ENCODE measurements around the gene NSUN6.
"Not testable (repeated sequence)": the region's sequence is repeated elsewhere in the genome, so short reads cannot be mapped to it uniquely, and the experiment has no call there.

The NSUN6 gene

DNA sequence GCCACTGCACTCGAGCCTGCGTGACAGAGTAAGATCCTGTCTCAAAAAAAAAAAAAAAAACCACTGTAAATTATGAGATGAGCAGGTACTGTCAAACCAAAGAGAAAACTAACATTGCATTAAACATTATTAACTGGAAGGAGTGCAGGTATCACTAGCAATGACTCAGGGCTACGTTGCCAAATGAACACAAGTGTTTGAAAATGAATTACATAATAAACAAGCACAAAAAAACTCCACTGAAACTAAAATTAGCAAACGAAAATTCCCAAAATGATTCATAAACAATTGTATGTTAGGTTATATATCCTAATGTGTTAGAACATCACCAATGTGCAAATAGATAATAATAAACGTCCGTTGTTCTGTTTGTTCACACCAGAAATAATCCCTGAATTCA lies 42.8 kb downstream of the NSUN6 start:
- no peak for DNase-seq

- DNase-seq: peak; percentile 81
These were observed 43.6 kb downstream of the NSUN6 start for GRCh38 chr10:18607503-18608378.

DNA sequence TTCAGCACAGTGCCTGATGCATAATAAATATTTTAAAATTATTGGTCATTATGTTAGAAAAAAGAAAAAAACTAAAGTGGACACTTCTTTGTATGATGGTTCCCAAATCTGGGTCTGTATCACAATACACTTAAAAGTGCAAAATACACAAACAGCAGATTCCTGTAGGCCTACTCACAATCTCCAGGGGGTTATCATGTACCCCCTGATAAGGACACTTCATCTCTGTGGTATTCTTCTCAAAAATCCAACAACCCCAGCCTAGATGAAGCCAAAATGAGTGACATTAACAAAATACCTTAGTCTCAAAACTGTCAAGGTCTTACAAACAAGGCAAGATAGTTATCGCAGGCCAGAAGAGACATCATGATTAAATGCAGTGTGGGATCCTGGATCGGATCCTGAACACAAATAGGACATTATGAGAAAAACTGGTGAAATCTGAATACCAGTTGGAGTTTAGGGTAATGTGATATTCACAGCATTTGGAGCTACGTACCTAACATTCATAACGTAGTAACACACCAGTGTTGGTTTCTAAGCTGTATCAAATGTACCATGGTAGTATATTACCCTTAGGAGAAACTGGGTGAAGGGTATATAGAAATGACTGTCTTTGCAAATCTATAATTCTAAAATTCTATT lies 45.2 kb downstream of the NSUN6 start:
- peak; percentile 20 for DNase-seq

GRCh38 chr10:18601321-18601720 lies 50.1 kb downstream of the NSUN6 start:
- no peak for DNase-seq

GRCh38 chr10:18599392-18599791 lies 52.0 kb downstream of the NSUN6 start:
- no peak for DNase-seq

DNA sequence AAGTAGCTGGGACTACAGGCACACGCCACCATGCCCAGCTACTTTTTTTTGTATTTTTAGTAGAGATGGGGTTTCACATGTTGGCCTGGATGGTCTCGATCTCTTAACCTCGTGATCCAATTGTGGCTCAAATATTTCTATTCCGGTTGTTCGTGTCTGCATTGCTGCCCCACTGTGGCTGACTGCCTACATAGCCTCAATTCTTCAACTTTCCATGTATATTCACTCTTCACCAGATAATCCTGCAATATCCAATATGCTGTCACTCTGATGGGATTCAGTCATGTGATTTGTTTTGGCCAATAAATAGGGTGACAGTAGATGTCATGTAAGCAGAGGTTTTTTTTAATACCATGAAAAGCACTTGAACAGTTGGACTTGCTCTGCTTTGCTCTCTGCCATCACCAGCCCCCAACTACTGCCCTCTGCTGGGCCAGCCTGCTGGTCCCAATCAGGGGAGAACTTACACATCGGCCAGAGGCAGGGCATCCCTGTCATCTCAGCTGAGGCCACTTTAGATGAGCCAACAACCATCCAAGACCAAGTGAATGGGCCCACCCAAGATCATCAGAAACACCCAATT lies 56.7 kb downstream of the NSUN6 start:
- DNase-seq: no peak

- not testable (repeated sequence) for DNase-seq
These were observed 60.2 kb downstream of the NSUN6 start for GRCh38 chr10:18591141-18591540.

DNA sequence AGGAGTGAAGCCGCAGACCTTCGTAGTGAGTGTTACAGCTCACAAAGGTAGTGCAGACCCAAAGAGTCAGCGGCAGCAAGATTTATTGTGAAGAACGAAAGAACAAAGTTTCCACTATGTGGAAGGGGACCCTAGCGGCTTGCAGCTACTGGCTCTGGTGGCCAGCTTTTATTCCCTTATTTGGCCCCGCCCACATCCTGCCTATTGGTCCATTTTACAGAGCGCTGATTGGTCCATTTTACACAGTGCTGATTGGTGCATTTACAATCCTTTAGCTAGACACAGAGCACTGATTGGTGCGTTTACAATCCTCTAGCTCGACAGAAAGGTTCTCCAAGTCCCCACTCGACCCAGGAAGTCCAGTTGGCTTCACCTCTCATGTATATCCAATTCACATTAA lies 64.8 kb downstream of the NSUN6 start:
- not testable (repeated sequence) for DNase-seq

- no peak for DNase-seq
These were observed 67.7 kb downstream of the NSUN6 start for GRCh38 chr10:18583575-18584270.

- DNase-seq: no peak
These were observed 68.6 kb downstream of the NSUN6 start for GRCh38 chr10:18582803-18583202.

DNA sequence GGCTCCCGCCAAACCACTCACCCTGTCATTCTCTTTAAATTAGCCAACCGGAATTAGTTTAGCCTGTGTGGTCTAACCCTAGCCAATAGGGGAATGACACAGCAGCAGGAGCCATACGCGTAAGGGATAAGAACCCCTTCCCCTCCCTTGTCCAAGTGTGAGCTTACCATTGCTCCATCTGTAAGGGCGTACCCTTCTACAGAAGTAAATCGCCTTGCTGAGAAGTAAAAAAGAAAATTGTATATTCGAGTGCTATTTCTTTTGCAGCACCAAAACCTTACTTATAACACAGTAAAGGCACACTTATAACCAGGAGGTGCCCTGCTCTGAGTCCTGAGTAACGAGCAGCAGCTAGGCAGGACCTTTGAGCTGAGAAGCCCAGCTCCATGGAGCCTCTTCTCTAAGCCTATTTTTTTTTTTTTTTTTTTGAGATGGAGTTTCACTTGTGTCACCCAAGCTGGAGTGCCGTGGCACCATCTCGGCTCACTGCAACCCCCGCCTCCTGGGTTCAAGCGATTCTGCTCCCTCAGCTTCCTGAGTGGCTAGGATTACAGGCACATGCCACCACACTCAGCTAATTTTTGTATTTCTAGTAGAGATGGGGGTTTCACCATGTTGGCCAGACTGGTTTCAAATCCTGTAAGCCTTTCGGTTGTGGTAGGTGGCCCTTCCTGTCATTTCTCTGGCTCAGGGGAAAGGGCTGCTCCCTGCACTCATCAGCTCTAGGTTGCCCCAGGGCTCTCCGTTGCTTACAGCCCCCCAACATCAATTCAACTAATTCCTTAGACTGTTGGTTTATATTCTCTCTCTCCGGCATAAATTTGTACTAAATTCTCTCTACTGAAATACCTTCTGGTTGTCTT lies 73.3 kb downstream of the NSUN6 start:
- no peak for DNase-seq

GRCh38 chr10:18576586-18576985 lies 74.8 kb downstream of the NSUN6 start:
- no peak for DNase-seq

DNA sequence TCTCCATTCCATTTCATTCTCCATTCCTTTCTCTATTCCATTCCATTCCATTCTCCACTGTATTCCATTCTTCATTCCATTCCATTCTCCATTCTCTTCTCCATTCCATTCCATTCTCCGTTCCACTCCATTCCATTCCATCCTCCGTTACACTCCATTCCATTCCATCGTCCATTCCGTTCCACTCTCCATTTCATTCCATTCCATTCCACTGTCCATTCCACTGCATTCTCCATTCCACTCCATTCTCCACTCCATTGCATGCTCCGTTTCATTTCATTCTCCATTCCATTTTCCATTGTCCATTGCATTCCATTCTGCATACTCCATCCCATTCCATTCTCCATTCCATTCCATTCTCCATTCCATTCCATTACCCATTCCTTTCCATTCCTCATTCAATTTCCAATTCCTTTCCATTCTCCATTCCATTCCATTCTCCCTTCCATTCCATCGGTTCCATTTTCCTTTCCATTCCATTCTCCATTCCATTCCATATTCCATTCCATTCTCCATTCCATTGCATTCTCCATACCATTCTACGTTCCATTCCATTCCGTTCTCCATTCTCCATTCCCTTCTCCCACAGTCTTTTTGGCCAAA lies 78.3 kb downstream of the NSUN6 start:
- no peak for DNase-seq

- no peak for DNase-seq
These were observed 79.6 kb downstream of the NSUN6 start for GRCh38 chr10:18571780-18572179.

GRCh38 chr10:18571076-18571475 lies 80.3 kb downstream of the NSUN6 start:
- no peak for DNase-seq

DNA sequence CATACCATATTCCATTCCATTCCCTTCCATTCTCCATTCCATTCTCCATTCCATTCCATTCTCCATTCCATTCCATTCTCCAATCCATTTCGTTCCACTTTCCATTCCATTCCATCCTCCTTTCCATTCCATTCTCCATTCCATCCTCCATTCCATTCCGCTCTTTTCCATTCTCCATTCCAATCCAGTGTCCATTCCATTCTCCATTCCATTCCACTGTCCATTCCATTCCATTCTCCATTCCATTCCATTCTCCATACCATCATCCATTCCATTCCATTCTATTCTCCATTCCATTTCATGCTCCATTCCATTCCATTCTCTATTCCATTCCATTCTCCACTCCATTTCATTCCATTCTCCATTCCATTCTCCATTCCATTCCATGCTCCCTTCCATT lies 81.0 kb downstream of the NSUN6 start:
- not testable (repeated sequence) for DNase-seq

DNA sequence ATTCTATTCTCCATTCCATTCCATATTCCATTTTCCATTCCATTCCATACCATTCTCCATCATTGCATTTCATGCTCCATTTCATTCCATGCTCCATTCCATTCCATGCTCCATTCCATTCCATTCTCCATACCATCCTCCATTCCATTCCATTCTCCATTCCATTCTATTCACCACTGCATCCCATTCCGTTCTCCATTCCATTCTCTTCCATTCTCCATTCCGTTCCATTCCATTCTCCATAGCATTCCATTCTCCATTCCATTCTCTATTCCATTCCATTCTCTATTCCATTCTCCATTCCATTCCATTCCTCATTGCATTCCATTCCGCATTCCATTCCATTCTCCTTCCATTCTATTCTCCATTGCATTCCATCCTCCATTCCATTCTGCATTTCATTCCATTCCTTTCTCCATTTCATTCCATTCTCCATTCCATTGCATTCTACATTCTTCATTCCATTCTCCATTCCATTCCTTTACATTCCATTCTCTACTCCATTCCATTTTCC lies 84.0 kb downstream of the NSUN6 start:
- DNase-seq: no peak

DNA sequence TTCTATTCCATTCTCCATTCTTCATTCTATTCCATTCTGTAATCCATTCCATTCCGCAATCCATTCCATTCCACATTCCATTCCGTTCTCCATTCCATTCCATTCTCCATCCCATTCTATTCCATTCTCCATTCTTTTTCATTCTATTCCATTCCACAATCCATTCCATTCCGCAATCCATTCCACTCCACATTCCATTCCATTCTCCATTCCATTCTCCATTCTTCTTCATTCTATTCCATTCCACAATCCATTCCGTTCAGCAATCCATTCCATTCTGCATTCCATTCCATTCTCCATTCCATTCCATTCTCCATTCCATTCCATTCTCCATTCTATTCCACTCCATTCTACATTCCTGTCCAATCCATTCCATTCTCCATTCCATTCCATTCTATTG lies 85.2 kb downstream of the NSUN6 start:
- no peak for DNase-seq

- DNase-seq: no peak
These were observed 86.4 kb downstream of the NSUN6 start for GRCh38 chr10:18565006-18565405.

GRCh38 chr10:18563003-18563726 lies 88.2 kb downstream of the NSUN6 start:
- DNase-seq: no peak

All from fibroblast of skin of scalp (primary cell).